RWPE1 (cell line): ENCODE measurements around the gene NEIL3.
A peak's percentile ranks its signal among the peaks of the same experiment; 100 is the strongest.

Experiments used
- CTCF ChIA-PET: fragments of 350-600 bp; sonication (Branson Sonifier 250); formaldehyde crosslinking; extraction: SDS; loops from one replicate; lab custom pipeline; 2021; lab: Yijun Ruan, JAX
- POLR2A ChIA-PET: fragments of 400-600 bp; formaldehyde crosslinking; extraction: SDS; loops from one replicate; lab custom pipeline; 2020; ENCODE audit warnings: antibody characterized with exemption; ENCODE audit not compliant: low non-redundant PET; lab: Yijun Ruan, JAX
- DNase-seq: peaks from one replicate; pipeline ENCODE4 v3.0.0; 2012; ENCODE audit warnings: low spot score
- H3K27ac ChIP-seq: fragments of 450-650 bp; 2 replicates; pipeline ENCODE4 v1.5.1; 2017
- CTCF ChIP-seq: fragments of 450-650 bp; conservative IDR thresholded peaks from 2 replicates; pipeline ENCODE4 v1.5.1; 2017; ENCODE audit warnings: low read depth, mild to moderate bottlenecking

NEIL3 gene

GRCh38 chr4:177309522-177310371 lies at the start of gene NEIL3:
TSS of gene NEIL3 (plus strand) at chr4:177309874. CDS start at chr4:177309954, 80 bp downstream.
- no peak for TF ChIP-seq CTCF
- peak; percentile 96 for DNase-seq
- H3K27ac ChIP-seq: peak within 1 kb of the TSS; percentile 82
- ChIA-PET POLR2A (no interaction called here), CTCF (interaction anchor here (0.6 kb wide), 2 partner anchors 18 to 963 kb away, joined by 3 to 4 read pairs; no protein-coding TSS in a partner anchor)

- TF ChIP-seq CTCF: no peak
- DNase-seq: no peak
- POLR2A ChIA-PET: no interaction called here
- CTCF ChIA-PET: no interaction called here
- no peak overlapping the region for H3K27ac ChIP-seq
Measured at GRCh38 chr4:177263818-177264217, 45.9 kb upstream of the NEIL3 start.

- POLR2A ChIA-PET: no interaction called here
- no peak overlapping the region for H3K27ac ChIP-seq
- no peak for TF ChIP-seq CTCF
- CTCF ChIA-PET: interaction anchor here (0.6 kb wide), 1 partner anchor 74 kb away, joined by 3 read pairs; no protein-coding TSS in a partner anchor
- no peak for DNase-seq
Measured at GRCh38 chr4:177264788-177265422, 44.8 kb upstream of the NEIL3 start.

- no peak for TF ChIP-seq CTCF
- H3K27ac ChIP-seq: no peak overlapping the region
- POLR2A ChIA-PET: interaction anchor here (1.0 kb wide), 1 partner anchor 132 kb away, joined by 3 read pairs; no protein-coding TSS in a partner anchor
- CTCF ChIA-PET: no interaction called here
- DNase-seq: no peak
Measured at GRCh38 chr4:177265729-177266128, 43.9 kb upstream of the NEIL3 start.

GRCh38 chr4:177266506-177266905 lies 43.2 kb upstream of the NEIL3 start:
- H3K27ac ChIP-seq: no peak overlapping the region
- TF ChIP-seq CTCF: no peak
- DNase-seq: no peak
- ChIA-PET POLR2A (interaction anchor here (1.0 kb wide), 1 partner anchor 133 kb away, joined by 3 read pairs; no protein-coding TSS in a partner anchor), CTCF (interaction anchor here (1.0 kb wide), 1 partner anchor 73 kb away, joined by 3 read pairs; no protein-coding TSS in a partner anchor)

- no peak for TF ChIP-seq CTCF
- H3K27ac ChIP-seq: no peak overlapping the region
- ChIA-PET POLR2A (no interaction called here), CTCF (interaction anchor here (0.6 kb wide), 1 partner anchor 285 kb away, joined by 3 read pairs; no protein-coding TSS in a partner anchor)
- no peak for DNase-seq
Measured at GRCh38 chr4:177267911-177268310, 41.8 kb upstream of the NEIL3 start.
